Measurements from ENCODE around the gene TRIM65.

TRIM65 gene

DNA sequence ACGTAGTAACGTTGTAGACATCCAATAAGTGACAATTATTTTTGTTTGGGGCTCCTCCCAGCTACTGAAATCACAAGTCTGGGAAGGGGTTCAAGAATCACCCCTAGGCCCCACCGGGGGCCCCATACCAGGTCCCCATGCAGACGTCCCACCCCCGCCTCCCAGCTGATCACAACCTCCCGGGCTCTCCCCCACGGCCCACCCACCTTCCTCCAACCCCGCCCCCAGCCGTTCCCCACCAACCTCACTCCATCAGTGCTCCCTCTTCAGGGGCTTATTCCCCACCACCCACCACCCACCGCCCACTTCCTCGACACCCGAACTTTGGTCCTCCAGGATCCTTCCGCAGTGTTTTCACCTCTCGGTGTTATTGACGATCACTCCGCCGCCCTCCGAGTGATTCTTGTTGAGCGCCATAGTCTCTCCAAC lies 41.9 kb downstream of the TRIM65 start:
- no peak for TF ChIP-seq EP300 (IDR thresholded peaks at IDR 0.05; ENCODE audit: borderline replicate concordance)
- TF ChIP-seq TCF12 (IDR thresholded peaks at IDR 0.05; ENCODE audit: low read depth), result no peak
- no peak for TF ChIP-seq REST (IDR thresholded peaks at IDR 0.05; ENCODE audit: low read depth)
- peak; percentile 89 for TF ChIP-seq ZBTB7A (IDR thresholded peaks at IDR 0.05; ENCODE audit: low read depth)
- no peak for TF ChIP-seq FOXM1 (IDR thresholded peaks at IDR 0.05; ENCODE audit: borderline replicate concordance, low read depth)
- TF ChIP-seq TEAD4 (IDR thresholded peaks at IDR 0.05), result no peak
- TF ChIP-seq, protein P1, sequence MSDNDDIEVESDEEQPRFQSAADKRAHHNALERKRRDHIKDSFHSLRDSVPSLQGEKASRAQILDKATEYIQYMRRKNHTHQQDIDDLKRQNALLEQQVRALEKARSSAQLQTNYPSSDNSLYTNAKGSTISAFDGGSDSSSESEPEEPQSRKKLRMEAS (IDR thresholded peaks at IDR 0.05), result no peak
- no peak for TF ChIP-seq CEBPB (IDR thresholded peaks at IDR 0.05)
- TF ChIP-seq CREB1 (IDR thresholded peaks at IDR 0.05; ENCODE audit: low read depth), result no peak
- 0 out of 2 replicates have a peak, but pooled peaks have one; percentile 13 for TF ChIP-seq NFIC (IDR thresholded peaks at IDR 0.05)
- TF ChIP-seq YY1 (IDR thresholded peaks at IDR 0.05; ENCODE audit: low read depth), result peak; percentile 79
- no peak for TF ChIP-seq EGR1 (IDR thresholded peaks at IDR 0.05)
- peak; percentile 29; the same call in 1 of the 2 replicates for TF ChIP-seq TAF1 (IDR thresholded peaks at IDR 0.05; ENCODE audit: low read depth)
- TF ChIP-seq RAD21 (IDR thresholded peaks at IDR 0.05; ENCODE audit: low read depth), result no peak
- TF ChIP-seq, protein P2, sequence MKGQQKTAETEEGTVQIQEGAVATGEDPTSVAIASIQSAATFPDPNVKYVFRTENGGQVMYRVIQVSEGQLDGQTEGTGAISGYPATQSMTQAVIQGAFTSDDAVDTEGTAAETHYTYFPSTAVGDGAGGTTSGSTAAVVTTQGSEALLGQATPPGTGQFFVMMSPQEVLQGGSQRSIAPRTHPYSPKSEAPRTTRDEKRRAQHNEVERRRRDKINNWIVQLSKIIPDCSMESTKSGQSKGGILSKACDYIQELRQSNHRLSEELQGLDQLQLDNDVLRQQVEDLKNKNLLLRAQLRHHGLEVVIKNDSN (IDR thresholded peaks at IDR 0.05), result no peak

DNA sequence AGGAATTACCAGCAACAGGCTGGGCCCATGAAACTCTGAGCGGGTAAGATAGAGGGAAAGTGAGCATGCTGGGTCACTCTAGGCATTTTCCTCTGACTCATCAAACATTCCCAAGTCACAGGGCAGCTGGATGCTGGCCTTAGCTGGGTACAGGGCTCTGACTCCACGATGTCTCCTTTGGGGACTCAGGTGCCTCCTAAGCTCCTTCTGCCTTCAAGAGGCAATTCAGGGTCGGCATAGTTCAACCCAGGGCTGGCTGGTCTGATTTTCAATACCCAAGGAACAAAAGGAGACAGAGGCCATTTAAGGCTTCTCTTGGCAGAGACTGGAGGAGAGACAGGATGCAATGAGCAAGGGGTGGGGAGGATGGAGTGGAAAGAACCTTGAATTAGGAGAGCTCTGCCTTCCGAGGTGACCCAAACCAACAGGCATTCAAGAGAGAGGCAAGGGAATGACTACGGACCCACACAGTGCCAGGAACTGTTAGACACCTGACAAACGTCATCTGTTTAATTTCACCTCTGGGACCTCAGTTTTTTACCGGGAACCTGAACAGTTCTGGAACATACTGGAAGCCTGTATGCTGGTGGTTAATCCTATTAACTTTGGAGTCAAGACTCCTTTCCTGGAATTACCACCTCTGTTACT lies 42.5 kb downstream of the TRIM65 start:
- TF ChIP-seq TEAD4 (IDR thresholded peaks at IDR 0.05) (no peak), EP300 (IDR thresholded peaks at IDR 0.05; ENCODE audit: borderline replicate concordance) (no peak), RAD21 (IDR thresholded peaks at IDR 0.05; ENCODE audit: low read depth) (no peak), YY1 (IDR thresholded peaks at IDR 0.05; ENCODE audit: low read depth) (no peak)

- no peak for TF ChIP-seq TEAD4 (IDR thresholded peaks at IDR 0.05)
- no peak for TF ChIP-seq TAF1 (IDR thresholded peaks at IDR 0.05; ENCODE audit: low read depth)
- no peak for TF ChIP-seq REST (IDR thresholded peaks at IDR 0.05; ENCODE audit: low read depth)
- TF ChIP-seq RAD21 (IDR thresholded peaks at IDR 0.05; ENCODE audit: low read depth), result no peak
- no peak for TF ChIP-seq EGR1 (IDR thresholded peaks at IDR 0.05)
- TF ChIP-seq, protein P2 (IDR thresholded peaks at IDR 0.05), result no peak
- TF ChIP-seq, protein P1 (IDR thresholded peaks at IDR 0.05), result no peak
- no peak for TF ChIP-seq FOXM1 (IDR thresholded peaks at IDR 0.05; ENCODE audit: borderline replicate concordance, low read depth)
- TF ChIP-seq CEBPB (IDR thresholded peaks at IDR 0.05), result no peak
- TF ChIP-seq CREB1 (IDR thresholded peaks at IDR 0.05; ENCODE audit: low read depth), result no peak
- no peak for TF ChIP-seq EP300 (IDR thresholded peaks at IDR 0.05; ENCODE audit: borderline replicate concordance)
- no peak for TF ChIP-seq TCF12 (IDR thresholded peaks at IDR 0.05; ENCODE audit: low read depth)
- no peak for TF ChIP-seq NFIC (IDR thresholded peaks at IDR 0.05)
- no peak for TF ChIP-seq YY1 (IDR thresholded peaks at IDR 0.05; ENCODE audit: low read depth)
- no peak for TF ChIP-seq ZBTB7A (IDR thresholded peaks at IDR 0.05; ENCODE audit: low read depth)
Observed at GRCh38 chr17:75853433-75853832, 43.3 kb downstream of the TRIM65 start.

GRCh38 chr17:75850928-75851692 lies 45.6 kb downstream of the TRIM65 start:
- TF ChIP-seq EP300 (IDR thresholded peaks at IDR 0.05; ENCODE audit: borderline replicate concordance), result no peak
- TF ChIP-seq CREB1 (IDR thresholded peaks at IDR 0.05; ENCODE audit: low read depth), result no peak
- TF ChIP-seq CEBPB (IDR thresholded peaks at IDR 0.05), result no peak
- no peak for TF ChIP-seq TAF1 (IDR thresholded peaks at IDR 0.05; ENCODE audit: low read depth)
- TF ChIP-seq FOXM1 (IDR thresholded peaks at IDR 0.05; ENCODE audit: borderline replicate concordance, low read depth), result no peak
- no peak for TF ChIP-seq TEAD4 (IDR thresholded peaks at IDR 0.05)
- TF ChIP-seq TCF12 (IDR thresholded peaks at IDR 0.05; ENCODE audit: low read depth), result no peak
- TF ChIP-seq, protein P1 (IDR thresholded peaks at IDR 0.05), result no peak
- no peak for TF ChIP-seq ZBTB7A (IDR thresholded peaks at IDR 0.05; ENCODE audit: low read depth)
- no peak for TF ChIP-seq NFIC (IDR thresholded peaks at IDR 0.05)
- TF ChIP-seq REST (IDR thresholded peaks at IDR 0.05; ENCODE audit: low read depth), result no peak
- TF ChIP-seq, protein P2 (IDR thresholded peaks at IDR 0.05), result no peak
- no peak for TF ChIP-seq YY1 (IDR thresholded peaks at IDR 0.05; ENCODE audit: low read depth)
- no peak for TF ChIP-seq EGR1 (IDR thresholded peaks at IDR 0.05)
- no peak for TF ChIP-seq RAD21 (IDR thresholded peaks at IDR 0.05; ENCODE audit: low read depth)
